Left ventricle myocardium superior (tissue), 1 donor: Measurements from ENCODE around the gene MADD. TPM values are rescaled to one million over a fixed set of nuclear protein-coding genes. Genes with fewer than 3 reads are reported as not detected.
A peak's percentile ranks its signal among the peaks of the same experiment; 100 is the strongest.

Experiments
- ATAC-seq: fragments of 200-7000 bp; cut with Tn5 transposase; one replicate; pipeline ENCODE4 v1.9.1; 2020; ENCODE audit warnings: mild to moderate bottlenecking, moderate library complexity
- DNase-seq: peaks from one replicate; pipeline ENCODE4 v3.0.0-alpha.2; 2020
- intact Hi-C: fragments of 100-400 bp; cut with micrococcal nuclease; formaldehyde crosslinking; loops from one replicate; pipeline ENCODE4 v1.11.0; 2022
- long read RNA-seq: library from polyadenylated mRNA; unstranded; transcript quantifications from one replicate; pipeline ENCODE4 v2.0.0, GENCODE V29; 2021
- total RNA-seq: library from RNA; stranded (reverse); fragmentation: NEBNext Ultra II Directional; extraction: Animal tissue kit (Norgen Biotek cat#: 25700); gene quantifications from one replicate; pipeline ENCODE4 v1.2.1, GENCODE V29; 2021
- donor health status: DM: no; HTN: yes; CAD: no; lungs with severe emphysema.

MADD gene
- total RNA-seq: 46.4 TPM
- long read RNA-seq, partial matches to known transcripts: 6 of 21 reads
- long read RNA-seq, other reads (novel, unspliced or antisense): 12 of 21 reads

DNA sequence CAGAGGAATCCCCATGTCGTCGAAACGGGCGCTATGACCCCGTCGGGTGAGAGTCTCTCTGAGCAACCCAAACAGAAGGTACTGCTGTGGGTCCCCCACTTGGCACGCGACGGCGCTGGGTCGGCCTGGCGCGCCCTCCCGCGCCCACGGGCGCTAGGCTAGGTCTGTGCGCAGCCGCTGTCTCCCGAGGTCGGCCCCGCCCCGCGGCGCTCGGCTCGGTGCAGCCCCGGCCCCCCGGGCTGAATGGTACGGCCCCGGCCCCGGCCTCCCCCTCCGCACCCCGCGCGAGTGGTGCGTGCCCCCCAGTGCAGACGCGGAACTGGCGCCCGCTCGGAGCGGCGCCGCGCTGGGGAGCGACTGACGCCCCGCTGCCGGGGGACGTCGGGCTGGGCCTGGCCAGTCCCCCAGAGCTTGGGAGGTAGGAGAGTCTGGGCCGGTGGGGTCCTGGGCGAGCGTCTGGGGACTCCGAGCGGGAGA lies at the start of gene MADD:
Gene MADD, plus strand, starts transcription at position 305 of the 477 bp plus-strand sequence.
- DNase-seq (peak; percentile 94), ATAC-seq (peak; percentile 91)
- intact Hi-C loops: no loop called here

DNA sequence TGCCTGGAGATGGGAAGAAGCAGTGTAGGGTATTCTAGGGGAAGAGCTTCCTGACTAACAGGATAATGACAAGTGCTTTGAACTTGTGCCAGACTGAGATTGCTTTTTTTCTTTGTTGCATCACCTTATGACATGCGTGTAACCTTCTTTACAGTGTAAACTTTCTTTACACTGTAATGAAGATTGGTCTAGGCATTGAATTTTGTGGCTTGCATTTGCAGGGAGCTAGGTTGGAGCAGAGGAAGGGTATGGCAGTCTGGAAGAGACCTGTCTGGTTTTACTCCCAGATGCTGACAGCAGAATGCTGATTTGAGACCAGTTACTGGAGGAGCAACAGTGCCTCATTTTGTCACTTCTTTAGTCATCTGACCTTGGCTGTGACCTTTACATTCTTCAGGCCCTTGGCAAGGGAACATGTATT lies 49.5 kb upstream of the MADD start:
- intact Hi-C loops: no loop called here
- DNase-seq: no peak
- peak; percentile 34 for ATAC-seq

DNA sequence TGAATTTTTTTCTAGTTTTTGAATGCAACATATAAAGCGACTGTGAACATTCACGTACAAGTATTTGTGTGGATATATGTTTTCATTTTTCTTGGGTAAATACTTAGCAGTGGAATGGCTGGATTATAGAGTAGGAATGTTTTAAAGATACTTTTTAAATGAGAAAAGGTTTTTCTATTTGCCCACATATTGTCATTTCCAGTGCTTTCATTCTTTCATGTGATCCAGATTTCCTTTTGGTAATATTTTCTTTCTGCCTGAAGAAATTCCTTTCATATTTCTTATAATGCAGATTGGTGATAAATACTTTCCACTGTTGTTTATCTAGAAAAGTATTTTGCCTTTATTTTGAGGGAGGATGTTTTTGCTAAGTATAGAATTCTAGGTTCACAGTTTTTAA lies 47.2 kb upstream of the MADD start:
- intact Hi-C loops: no loop called here
- DNase-seq: no peak
- no peak for ATAC-seq

DNA sequence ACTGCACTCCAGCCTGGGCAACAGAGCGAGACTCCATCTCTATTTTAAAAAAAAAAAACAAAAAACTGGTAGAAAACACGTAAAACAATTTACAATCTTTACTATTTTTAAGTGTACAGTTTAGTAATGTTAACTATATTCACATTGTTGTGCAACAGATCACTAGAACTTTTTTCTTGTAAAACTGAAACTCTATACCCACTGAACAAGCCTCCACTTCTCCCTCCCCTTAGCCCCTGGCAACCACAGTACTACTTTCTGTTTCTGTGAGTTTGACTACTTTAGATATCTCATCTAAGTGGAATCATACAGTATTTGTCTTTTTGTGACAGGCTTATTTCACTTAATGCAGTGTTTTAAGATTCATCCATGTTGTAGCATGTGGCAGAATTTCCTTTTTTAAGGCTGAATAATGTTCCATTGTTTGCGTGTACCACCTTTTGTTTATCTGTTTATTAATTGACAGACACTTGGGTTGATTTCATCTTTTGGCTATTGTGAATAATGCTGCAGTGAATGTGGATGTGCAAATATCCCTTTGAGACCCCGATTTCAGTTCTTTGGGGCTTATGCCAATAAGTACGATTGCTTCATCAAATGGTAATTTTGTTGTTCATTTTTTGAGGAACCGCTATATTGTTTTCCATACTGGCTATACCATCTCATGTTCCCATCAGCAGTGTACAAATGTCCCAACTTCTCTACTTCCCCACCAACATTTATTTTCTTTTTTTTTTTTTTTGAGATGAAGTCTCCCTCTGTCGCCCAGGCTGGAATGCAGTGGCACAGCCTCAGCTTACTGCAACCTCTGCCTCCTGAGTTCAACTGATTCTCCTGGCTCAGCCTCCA lies 44.2 kb upstream of the MADD start:
- intact Hi-C loops: no loop called here
- ATAC-seq: no peak
- no peak for DNase-seq

DNA sequence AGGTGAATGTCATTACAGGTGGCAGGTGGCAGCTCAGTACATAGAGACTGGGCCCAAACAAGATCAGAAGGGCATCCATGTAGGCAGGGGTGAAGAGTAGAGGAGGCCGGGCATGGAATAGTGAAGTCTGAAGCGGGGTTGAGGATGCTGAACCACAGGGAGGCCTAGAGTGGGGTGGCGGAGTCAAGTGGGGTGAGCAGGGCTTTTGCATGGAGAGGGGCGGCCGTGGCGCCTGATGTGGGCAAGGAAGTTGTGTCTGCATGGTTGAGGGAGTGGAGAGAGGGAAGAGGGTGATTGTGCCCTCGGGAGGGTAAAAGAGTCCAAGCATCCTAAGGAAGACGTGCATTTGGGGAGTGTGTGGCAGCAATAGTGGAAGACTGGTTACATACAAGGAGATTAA lies 40.8 kb upstream of the MADD start:
- no peak for ATAC-seq
- DNase-seq: no peak
- intact Hi-C loops: no loop called here

DNA sequence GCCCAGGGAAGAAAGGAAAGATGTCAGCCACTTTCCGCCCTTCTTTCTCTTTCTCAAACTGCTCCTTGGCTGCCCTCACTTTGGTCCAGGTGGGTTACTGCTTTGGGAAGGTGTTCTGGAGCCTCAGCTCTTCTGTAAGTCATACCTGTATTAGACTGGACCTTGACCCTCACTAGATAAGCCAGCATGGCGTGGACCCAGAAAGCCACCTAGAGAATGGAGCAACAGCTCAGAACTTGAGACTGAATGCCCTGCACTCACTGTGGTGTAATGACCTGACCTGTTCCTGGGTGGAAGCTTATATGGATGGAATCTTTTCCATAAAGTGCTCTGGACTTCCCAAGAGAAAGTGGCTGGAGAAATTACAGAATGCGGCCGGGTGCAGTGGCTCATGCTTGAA lies 36.9 kb upstream of the MADD start:
- intact Hi-C loops: no loop called here
- DNase-seq (no peak), ATAC-seq (no peak)

DNA sequence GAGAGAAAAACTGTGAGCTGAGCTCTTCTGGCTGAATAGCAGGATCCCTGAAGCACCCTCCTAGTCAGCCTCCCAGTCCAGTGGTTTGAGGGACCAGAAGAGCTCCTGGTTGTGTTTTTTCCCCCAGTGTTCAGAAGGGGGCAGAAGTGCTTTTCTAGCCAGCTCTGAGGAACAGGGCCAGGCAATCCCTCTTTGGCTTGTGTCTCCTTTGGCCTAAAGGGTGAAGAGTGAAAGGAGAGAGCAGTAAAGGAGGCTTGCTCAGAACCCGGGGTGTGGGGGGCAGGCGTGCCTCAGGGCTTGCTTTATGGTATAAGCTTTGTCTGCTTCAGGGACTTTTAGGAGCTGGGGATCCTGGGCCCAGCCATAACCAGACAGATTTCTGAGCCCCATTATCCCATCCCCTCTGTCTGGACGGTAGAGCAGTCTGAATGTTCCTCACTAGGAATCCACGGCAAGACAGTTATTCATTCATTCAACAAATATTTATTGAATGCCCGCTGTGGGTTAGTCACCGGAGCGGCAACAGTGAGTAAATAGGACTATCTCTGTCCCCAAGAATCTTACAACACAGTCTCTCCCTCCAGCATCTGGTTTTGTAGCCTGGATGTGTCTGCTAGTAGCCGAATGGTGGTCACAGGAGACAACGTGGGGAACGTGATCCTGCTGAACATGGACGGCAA lies 35.8 kb upstream of the MADD start:
- DNase-seq: no peak
- intact Hi-C loops: no loop called here
- peak; percentile 80 for ATAC-seq

DNA sequence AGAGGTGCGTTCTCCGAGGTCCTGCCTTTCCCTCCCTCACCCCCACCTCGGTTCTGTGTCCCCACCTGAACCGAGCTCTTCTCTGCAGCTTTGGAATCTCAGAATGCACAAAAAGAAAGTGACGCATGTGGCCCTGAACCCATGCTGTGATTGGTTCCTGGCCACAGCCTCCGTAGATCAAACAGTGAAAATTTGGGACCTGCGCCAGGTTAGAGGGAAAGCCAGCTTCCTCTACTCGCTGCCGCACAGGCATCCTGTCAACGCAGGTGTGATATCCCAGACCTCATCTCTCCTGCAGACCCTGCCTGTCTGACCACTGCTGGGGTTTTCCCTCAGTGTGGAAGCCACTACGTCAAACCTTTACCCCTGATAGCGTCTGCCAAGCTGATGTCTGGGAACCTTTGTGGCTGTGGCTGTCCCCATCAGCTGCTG lies 35.2 kb upstream of the MADD start:
- DNase-seq: no peak
- intact Hi-C loops: no loop called here
- peak; percentile 43 for ATAC-seq

DNA sequence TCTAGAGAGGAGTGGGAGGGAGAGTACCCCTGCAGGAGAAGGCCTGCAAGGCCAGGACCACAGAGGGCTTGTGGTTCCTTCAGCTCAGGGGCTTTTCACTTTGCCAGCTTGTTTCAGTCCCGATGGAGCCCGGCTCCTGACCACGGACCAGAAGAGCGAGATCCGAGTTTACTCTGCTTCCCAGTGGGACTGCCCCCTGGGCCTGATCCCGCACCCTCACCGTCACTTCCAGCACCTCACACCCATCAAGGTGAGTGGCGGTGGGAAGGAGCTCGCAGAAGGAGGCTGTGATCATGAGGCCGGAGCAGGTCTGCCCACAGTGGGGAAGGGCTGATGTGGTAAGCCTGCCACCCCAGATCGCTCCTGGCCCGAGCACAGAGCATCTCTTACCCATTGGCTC lies 34.8 kb upstream of the MADD start:
- DNase-seq (no peak), ATAC-seq (no peak)
- intact Hi-C loops: no loop called here

DNA sequence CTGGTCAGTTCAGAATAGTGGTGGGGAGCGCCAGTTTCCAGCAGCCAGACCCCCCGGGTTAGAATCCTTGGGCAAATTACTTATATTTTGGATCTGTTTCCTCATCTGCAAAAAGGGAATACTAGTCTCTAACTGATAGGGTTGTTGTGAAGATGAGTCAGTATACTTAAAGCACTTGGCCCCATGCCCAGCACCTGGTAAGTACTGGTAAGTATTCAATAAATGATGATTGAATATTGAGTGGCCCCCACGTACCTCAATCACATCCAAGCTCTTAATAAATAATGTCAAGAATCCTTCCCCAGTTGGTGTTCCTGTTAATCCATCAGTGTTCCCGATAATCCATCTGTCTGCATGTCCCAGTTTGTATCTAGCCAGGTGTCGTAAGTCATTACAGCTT lies 33.5 kb upstream of the MADD start:
- no peak for ATAC-seq
- DNase-seq: no peak
- intact Hi-C loops: no loop called here

DNA sequence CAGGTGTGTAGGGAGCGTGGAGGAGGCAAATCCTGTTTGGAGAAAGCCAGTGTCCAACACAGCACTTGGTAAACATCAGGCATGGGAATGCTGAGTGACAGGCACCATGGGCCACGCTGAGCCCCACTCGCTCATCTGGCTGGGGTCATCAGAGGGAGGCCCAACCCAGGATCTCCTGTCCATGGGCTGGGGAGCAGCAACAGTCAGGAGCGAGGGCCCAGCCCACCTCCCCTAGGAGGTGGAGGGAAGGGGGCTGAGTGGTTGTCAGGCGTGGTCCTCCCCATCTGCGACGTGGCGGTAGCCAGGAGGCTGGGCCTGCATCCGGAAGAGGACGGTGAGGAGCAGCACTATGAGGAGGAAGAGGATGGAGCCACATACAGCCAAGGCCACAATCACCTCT lies 30.1 kb upstream of the MADD start:
- DNase-seq (no peak), ATAC-seq (no peak)
- intact Hi-C loops: no loop called here

DNA sequence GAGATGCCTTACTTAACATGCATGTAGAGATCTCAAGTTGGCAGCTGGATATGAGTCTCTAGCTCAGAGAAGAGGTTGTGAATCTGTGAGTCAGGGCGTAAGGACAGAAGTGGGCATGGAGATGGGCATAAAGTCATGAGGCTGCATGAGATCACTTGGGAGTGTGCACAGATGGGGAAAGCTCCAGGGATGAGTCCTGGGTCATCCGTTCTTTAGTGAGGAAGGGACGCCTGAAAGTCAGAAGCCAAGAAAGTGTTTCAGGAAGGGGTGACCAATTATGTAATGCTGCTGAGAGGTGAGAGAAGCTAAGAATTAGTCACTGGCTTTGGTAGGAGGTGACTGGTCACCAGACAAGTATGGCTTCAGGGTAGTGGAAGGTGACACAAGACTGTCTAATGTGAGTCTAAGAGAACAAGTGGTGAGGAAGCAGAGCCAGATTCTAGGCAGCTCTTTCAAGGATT lies 28.1 kb upstream of the MADD start:
- intact Hi-C loops: no loop called here
- ATAC-seq (no peak), DNase-seq (no peak)

DNA sequence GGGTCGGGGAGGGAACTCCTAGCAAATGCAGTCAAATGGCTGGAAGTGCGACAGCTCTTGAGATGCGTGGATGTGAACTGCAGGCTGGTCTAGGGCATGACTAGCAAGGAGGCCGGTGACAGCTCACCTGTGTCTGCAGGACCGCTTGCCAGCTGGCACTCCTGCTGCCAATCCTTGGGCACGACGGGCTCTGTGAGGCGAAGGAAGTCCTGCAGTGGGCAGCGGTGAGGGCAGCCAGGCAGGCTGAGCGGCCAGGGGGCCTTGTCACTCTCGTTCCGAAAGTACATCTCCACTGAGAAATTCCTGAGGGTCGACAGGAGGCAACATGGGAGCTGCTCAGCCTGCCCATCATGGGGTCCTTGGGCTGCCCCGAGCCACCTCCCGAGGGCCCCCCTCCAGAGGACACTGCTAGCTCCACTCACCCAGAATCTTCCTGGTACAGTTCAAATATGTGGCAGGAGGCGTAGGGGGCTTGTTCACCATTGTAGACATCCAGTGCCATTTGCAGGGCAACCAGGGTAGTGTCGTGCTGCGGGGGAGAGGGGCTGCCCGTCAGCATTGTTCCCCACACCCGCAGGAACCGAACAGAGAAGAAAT lies 27.2 kb upstream of the MADD start:
- DNase-seq: no peak
- intact Hi-C loops: no loop called here

DNA sequence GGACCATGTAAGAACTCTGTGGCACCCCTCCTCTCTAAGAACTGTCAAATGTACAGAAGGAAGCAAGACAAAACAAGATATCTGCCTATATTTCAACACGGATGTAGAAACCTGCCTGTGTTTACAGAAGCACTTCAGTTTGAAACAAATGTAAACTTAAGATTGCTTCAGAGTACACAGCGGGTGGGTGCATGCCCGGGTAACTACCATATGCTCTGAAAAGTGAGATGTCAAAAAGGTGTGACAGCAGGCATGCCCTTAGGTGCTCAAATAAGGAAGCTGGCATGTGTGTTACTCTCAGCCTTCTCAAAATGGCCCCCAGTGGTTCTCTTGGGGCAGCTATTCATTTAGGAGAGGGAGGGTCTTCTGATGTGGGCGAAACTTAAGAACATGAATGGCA lies 26.5 kb upstream of the MADD start:
- DNase-seq: no peak
- intact Hi-C loops: no loop called here
- no peak for ATAC-seq

More for the DNA sequence above, 27.2 kb upstream of the MADD start:
- no peak for ATAC-seq

DNA sequence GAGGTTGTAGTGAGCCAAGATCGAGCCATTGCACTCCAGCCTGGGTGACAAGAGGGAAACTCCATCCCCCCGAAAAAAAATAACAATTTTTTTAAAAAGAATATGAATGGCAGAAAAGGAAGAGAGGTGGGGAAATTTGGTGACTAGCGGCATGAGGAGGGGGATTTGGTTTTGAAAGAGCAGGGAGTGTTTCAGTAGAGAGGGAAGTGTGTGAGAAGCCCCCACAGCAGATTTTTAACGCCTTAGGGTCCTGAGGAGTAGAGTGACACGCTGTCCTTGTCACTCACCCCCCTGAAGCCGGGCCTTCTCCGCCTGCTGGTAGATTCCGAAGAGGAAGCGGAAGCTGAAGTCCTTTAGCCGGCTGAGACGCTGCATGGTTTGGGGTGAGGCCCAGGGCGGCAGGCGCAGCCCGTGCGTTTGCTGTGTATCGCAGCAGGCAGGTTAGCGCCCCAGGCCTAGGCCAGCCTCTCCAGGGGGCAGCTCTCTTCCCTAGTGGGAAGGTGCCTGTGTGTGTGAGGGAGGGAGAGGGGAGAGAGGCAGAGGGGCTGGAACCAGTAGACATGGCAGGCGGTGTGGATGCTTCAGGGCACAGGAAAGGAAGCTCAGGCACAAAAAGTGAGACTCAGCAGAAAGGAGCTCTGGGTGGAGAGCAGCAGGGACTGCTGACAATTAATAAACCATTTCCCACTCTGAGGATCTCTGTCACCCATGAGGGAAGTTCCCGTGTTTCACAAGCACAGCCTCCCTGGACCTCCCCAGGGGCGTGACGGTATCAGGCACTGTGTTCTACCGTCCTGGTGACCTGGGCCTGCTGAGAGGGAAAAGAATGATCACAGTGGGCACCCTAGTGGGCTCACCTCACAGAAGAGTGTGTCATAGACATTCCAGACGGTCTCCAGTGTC lies 25.2 kb upstream of the MADD start:
- intact Hi-C loops: no loop called here
- DNase-seq: no peak

DNA sequence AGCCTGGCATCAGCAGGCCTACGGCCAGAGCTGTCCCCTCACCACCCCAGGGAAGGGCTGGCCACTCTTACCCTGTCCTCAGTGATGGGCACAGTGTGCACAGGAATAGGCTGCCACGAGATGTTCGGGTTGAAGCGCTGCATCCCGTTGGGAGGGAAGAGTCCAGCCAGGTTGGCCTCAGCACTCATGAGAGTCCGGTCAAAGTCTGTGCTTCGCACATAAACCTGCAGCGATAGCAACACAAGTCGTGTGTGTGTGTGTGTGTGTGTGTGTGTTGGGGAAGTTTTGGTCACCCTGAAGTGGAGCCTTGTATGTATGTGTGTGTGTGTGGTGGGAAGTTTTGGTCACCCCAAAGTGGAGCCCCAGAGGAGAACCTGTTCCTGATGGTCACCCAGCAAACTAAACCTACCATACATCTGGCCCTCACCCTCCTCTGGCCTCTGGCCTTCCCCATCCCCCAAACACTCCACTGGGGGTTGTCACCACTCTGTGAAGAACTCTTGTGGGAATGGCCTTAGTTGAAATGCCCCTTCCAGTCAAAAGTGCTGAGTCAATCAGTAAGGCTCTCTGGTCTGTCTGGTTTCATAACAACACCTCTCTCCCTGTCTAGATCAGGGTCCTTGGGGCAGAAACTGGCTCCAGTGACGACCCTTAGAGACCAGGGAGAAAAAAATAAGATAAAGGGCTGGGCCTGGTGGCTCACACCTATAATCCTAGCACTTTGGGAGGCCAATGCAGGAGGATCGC lies 24.1 kb upstream of the MADD start:
- no peak for ATAC-seq
- DNase-seq: no peak
- intact Hi-C loops: no loop called here

More for the DNA sequence above, 25.2 kb upstream of the MADD start:
- peak; percentile 3 for ATAC-seq

DNA sequence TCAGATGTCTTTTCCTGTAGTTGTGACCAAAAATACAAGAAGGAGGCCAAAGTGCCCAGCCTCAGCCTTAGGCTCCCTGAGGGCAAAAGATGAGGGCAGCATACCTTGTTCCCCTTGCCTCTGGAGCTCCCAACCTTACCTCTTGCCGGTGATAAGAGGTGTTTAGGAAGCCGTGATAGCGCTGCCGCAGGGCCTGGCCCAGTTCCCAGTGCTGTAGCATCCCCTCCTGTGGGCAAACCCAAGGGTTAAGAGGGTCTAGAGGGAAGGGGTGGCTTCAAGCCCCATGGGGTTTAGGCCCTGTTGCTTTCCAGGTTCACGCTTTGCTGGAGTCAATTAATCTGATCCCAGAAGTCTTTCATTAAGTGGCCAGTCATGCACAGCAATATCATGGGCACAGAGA lies 22.4 kb upstream of the MADD start:
- ATAC-seq: no peak
- intact Hi-C loops: no loop called here
- DNase-seq: no peak

DNA sequence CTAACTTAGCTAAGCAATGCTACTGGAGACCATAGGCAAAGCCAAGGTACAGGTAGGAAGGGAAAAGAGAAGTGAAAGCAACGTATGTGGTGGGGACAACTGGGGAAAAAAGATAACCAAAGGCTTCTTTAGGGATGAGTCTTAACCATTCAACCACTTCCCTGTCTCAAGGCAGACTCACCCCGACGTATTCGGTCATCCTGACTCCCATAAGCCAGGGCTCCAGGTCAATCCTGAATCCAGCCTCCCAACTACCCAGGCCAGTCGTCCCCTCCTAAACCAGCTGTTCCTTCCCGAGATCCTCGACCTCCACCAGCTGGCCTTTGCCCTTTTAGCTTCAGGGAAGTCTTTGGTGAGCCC lies 21.6 kb upstream of the MADD start:
- DNase-seq: no peak
- ATAC-seq: peak; percentile 49
- intact Hi-C loops: no loop called here
